ENCODE results near the gene TMEM135. TPM values are rescaled to one million over a fixed set of nuclear protein-coding genes. Genes with fewer than 3 reads are reported as not detected.

Gene TMEM135
- total RNA-seq, 2 experiments from 2014 or later: 14.1 to 15.6 TPM

GRCh38 chr11:87043894-87044293 is 6.2 kb downstream of the TMEM135 start:
- Histone ChIP-seq H3K27me3 (ENCODE audit: control insufficient read depth in 1 of 2, insufficient read depth in 2 of 2, low read length in 2 of 2) (no peaks in the 10 kb centered on the region), H3K4me3 (ENCODE audit: low read length) (no peak overlapping the region)

GRCh38 chr11:87046824-87047223 is 9.1 kb downstream of the TMEM135 start:
- no peak for ATAC-seq (ENCODE audit: poor library complexity)
- no peaks in the 10 kb centered on the region for H3K27me3 Mint-ChIP-seq
- H3K27me3 ChIP-seq (ENCODE audit: control insufficient read depth in 1 of 2, insufficient read depth in 2 of 2, low read length in 2 of 2): no peaks in the 10 kb centered on the region
- no peaks in the 10 kb centered on the region for H3K36me3 ChIP-seq (ENCODE audit: insufficient read depth, low read length)
- ChIA-PET POLR2A (no interaction called here), CTCF (no interaction called here)
- H3K9me3 Mint-ChIP-seq: no peaks in the 10 kb centered on the region
- H3K27ac ChIP-seq (ENCODE audit: low read depth in 1 of 2, low read length in 2 of 2): no peak overlapping the region
- peaks cover 7% of the 10 kb centered on the region for H3K4me1 Mint-ChIP-seq (ENCODE audit: low read depth)
- no peaks in the 10 kb centered on the region for H3K4me1 ChIP-seq (ENCODE audit: insufficient read depth, low read length)
- no peak for TF ChIP-seq CTCF (IDR thresholded peaks at IDR 0.05)
- H3K36me3 Mint-ChIP-seq (ENCODE audit: low read depth): peaks cover 37% of the 10 kb centered on the region
- H3K4me3 Mint-ChIP-seq: no peak overlapping the region
- H3K4me3 ChIP-seq (ENCODE audit: low read length): no peak overlapping the region
- DNase-seq: no peak
- no peak overlapping the region for H3K27ac Mint-ChIP-seq
- intact Hi-C loops (cut with DNase I, micrococcal nuclease): no loop called here
- no peaks in the 10 kb centered on the region for H3K9me3 ChIP-seq (ENCODE audit: control insufficient read depth in 1 of 2, insufficient read depth in 1 of 2, low read length in 2 of 2)

More at GRCh38 chr11:87043894-87044293, 6.2 kb downstream of the TMEM135 start:
- peaks cover 34% of the 10 kb centered on the region for H3K4me1 Mint-ChIP-seq (ENCODE audit: low read depth)
- H3K27ac Mint-ChIP-seq: no peak overlapping the region
- intact Hi-C loops (cut with DNase I, micrococcal nuclease): no loop called here
- Histone ChIP-seq H3K36me3 (ENCODE audit: insufficient read depth, low read length) (no peaks in the 10 kb centered on the region), H3K9me3 (ENCODE audit: control insufficient read depth in 1 of 2, insufficient read depth in 1 of 2, low read length in 2 of 2) (no peaks in the 10 kb centered on the region), H3K4me1 (ENCODE audit: insufficient read depth, low read length) (peaks cover 3% of the 10 kb centered on the region), H3K27ac (ENCODE audit: low read depth in 1 of 2, low read length in 2 of 2) (no peak overlapping the region)
- ChIA-PET CTCF (no interaction called here), POLR2A (no interaction called here)
- H3K9me3 Mint-ChIP-seq: no peaks in the 10 kb centered on the region
- ATAC-seq (ENCODE audit: poor library complexity) (no peak), DNase-seq (no peak)
- TF ChIP-seq CTCF (IDR thresholded peaks at IDR 0.05): no peak
- H3K4me3 Mint-ChIP-seq: no peak overlapping the region
- no peaks in the 10 kb centered on the region for H3K27me3 Mint-ChIP-seq
- peaks cover 50% of the 10 kb centered on the region for H3K36me3 Mint-ChIP-seq (ENCODE audit: low read depth)

GRCh38 chr11:87056091-87056490 is 18.4 kb downstream of the TMEM135 start:
- Histone ChIP-seq H3K9me3 (ENCODE audit: control insufficient read depth in 1 of 2, insufficient read depth in 1 of 2, low read length in 2 of 2) (no peaks in the 10 kb centered on the region), H3K27ac (ENCODE audit: low read depth in 1 of 2, low read length in 2 of 2) (no peak overlapping the region), H3K4me3 (ENCODE audit: low read length) (no peak overlapping the region), H3K27me3 (ENCODE audit: control insufficient read depth in 1 of 2, insufficient read depth in 2 of 2, low read length in 2 of 2) (no peaks in the 10 kb centered on the region), H3K4me1 (ENCODE audit: insufficient read depth, low read length) (no peaks in the 10 kb centered on the region), H3K36me3 (ENCODE audit: insufficient read depth, low read length) (no peaks in the 10 kb centered on the region)
- intact Hi-C loops (cut with DNase I, micrococcal nuclease): no loop called here
- DNase-seq: no peak
- ChIA-PET POLR2A (no interaction called here), CTCF (no interaction called here)
- peaks cover 4% of the 10 kb centered on the region for H3K36me3 Mint-ChIP-seq (ENCODE audit: low read depth)
- H3K27me3 Mint-ChIP-seq: no peaks in the 10 kb centered on the region
- H3K4me3 Mint-ChIP-seq: no peak overlapping the region
- no peak for ATAC-seq (ENCODE audit: poor library complexity)
- H3K9me3 Mint-ChIP-seq: no peaks in the 10 kb centered on the region
- peaks cover 10% of the 10 kb centered on the region for H3K4me1 Mint-ChIP-seq (ENCODE audit: low read depth)
- no peak overlapping the region for H3K27ac Mint-ChIP-seq
- no peak for TF ChIP-seq CTCF (IDR thresholded peaks at IDR 0.05)
